ENCODE measurements around the gene PROZ. TPM values are rescaled to one million over a fixed set of nuclear protein-coding genes. Genes with fewer than 3 reads are reported as not detected.
A peak's percentile ranks its signal among the peaks of the same experiment; 100 is the strongest.
"Not testable (repeated sequence)": the region's sequence is repeated elsewhere in the genome, so short reads cannot be mapped to it uniquely, and the experiment has no call there.

The PROZ gene
- total RNA-seq, 1 donor from 2014 or later, result not detected

DNA sequence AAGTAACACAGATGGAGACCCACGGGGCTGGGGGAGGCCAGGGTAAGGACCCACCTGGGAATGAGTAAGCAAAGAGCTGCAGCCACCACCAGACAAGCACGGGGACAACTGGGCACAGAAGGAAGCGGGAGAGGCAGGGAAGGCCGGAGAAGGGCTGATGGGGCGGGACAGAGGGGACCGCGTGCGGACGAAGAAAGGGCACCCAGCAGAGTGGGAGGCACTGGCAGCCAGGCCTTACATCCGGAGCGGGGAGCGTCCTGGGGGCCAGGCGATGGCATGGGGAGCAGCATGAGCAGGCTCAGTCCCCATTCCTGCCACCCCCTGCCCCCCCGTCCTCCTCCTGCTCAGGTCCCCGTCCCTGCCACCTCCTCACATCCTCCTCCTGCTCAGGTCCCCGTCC, 3.0 kb downstream of the PROZ start:
- DNase-seq (ENCODE audit: extremely low spot score, unreplicated experiment), result no peak
- H3K27ac Mint-ChIP-seq (ENCODE audit: unreplicated experiment), result no peak overlapping the region
- no peak overlapping the region for H3K4me3 Mint-ChIP-seq (ENCODE audit: unreplicated experiment)
- TF ChIP-seq, protein P1, sequence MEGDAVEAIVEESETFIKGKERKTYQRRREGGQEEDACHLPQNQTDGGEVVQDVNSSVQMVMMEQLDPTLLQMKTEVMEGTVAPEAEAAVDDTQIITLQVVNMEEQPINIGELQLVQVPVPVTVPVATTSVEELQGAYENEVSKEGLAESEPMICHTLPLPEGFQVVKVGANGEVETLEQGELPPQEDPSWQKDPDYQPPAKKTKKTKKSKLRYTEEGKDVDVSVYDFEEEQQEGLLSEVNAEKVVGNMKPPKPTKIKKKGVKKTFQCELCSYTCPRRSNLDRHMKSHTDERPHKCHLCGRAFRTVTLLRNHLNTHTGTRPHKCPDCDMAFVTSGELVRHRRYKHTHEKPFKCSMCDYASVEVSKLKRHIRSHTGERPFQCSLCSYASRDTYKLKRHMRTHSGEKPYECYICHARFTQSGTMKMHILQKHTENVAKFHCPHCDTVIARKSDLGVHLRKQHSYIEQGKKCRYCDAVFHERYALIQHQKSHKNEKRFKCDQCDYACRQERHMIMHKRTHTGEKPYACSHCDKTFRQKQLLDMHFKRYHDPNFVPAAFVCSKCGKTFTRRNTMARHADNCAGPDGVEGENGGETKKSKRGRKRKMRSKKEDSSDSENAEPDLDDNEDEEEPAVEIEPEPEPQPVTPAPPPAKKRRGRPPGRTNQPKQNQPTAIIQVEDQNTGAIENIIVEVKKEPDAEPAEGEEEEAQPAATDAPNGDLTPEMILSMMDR (IDR thresholded peaks at IDR 0.05), result no peak
- no peaks in the 10 kb centered on the region for H3K9me3 Mint-ChIP-seq (ENCODE audit: unreplicated experiment)
- H3K27me3 Mint-ChIP-seq (ENCODE audit: unreplicated experiment), result no peaks in the 10 kb centered on the region
- peaks cover 15% of the 10 kb centered on the region for H3K4me1 Mint-ChIP-seq (ENCODE audit: unreplicated experiment)
- no peaks in the 10 kb centered on the region for H3K36me3 Mint-ChIP-seq (ENCODE audit: unreplicated experiment)

DNA sequence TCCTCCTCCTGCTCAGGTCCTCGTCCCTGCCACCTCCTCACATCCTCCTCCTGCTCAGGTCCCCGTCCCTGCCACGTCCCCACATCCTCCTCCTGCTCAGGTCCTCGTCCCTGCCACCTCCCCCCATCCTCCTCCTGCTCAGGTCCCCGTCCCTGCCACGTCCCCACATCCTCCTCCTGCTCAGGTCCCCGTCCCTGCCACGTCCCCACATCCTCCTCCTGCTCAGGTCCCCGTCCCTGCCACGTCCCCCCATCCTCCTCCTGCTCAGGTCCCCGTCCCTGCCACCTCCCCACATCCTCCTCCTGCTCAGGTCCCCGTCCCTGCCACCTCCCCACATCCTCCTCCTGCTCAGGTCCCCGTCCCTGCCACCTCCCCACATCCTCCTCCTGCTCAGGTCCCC, 3.5 kb downstream of the PROZ start:
- H3K4me1 Mint-ChIP-seq (ENCODE audit: unreplicated experiment), result peaks cover 15% of the 10 kb centered on the region
- H3K9me3 Mint-ChIP-seq (ENCODE audit: unreplicated experiment); H3K36me3 Mint-ChIP-seq (ENCODE audit: unreplicated experiment); H3K27me3 Mint-ChIP-seq (ENCODE audit: unreplicated experiment); DNase-seq (ENCODE audit: extremely low spot score, unreplicated experiment); H3K4me3 Mint-ChIP-seq (ENCODE audit: unreplicated experiment); H3K27ac Mint-ChIP-seq (ENCODE audit: unreplicated experiment): not testable (repeated sequence)

DNA sequence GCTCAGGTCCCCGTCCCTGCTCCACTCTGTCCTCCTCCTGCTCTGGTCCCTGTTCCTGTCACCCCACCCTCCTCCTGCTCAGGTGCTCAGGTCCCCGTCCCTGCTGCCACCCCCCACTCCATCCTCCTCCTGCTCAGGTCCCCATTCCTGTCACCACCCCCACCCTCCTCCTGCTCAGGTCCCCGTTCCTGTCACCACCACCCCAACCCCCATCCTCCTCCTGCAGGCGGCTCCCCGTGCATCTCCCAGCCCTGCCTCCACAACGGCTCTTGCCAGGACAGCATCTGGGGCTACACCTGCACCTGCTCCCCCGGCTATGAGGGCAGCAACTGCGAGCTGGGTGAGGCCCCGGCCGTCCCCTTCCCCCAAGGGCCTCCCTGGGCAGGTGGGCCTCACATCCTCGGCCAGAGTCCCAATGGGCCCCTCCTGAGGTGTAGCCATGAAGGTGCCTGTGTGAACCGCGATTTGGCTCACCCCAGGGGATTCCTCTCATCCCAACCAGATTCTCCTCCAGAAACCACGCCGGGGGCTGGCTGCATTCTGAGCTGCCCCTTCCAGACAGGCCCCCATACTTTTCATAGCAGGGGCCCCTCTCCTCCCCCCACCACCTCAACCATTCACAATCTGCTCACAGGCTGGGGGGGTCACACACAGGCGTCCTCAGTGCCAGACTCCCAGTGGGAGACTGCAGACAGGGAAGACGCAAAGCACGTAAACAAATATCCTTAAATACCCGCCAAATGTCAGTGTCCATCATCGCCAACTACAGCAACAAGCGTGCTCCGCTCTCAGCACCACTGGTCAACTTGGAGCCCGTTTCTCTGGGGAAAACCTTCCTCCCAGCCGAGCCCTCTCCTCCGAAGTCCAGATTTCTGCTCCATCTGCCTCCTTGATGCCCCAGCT, 4.6 kb downstream of the PROZ start:
- TF ChIP-seq, protein P1 (IDR thresholded peaks at IDR 0.05), result no peak
- H3K36me3 Mint-ChIP-seq (ENCODE audit: unreplicated experiment), result peaks cover 4% of the 10 kb centered on the region
- no peak for DNase-seq (ENCODE audit: extremely low spot score, unreplicated experiment)

DNA sequence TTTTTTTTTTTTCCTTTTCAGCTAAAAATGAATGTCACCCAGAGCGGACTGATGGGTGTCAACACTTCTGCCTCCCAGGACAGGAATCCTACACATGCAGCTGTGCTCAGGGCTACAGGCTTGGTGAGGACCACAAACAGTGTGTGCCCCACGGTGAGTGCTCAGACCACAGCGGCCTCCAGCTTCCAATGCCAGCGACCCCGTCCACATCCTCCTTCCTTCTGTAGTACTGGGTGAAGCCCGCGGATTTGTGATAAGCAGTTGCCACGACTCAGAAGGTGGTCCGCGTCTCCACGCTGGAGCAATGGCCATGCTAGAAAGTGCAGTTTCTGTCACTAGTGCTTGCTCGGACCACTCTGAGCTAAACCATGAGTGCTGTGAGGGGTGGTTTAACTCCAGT, 6.0 kb downstream of the PROZ start:
- H3K27ac Mint-ChIP-seq (ENCODE audit: unreplicated experiment), result no peak overlapping the region
- TF ChIP-seq, protein P1 (IDR thresholded peaks at IDR 0.05), result no peak
- DNase-seq (ENCODE audit: extremely low spot score, unreplicated experiment), result no peak

More for the DNA sequence above, 4.6 kb downstream of the PROZ start:
- H3K27ac Mint-ChIP-seq (ENCODE audit: unreplicated experiment), result no peak overlapping the region
- H3K4me3 Mint-ChIP-seq (ENCODE audit: unreplicated experiment), result no peak overlapping the region
- H3K27me3 Mint-ChIP-seq (ENCODE audit: unreplicated experiment), result no peaks in the 10 kb centered on the region
- peaks cover 15% of the 10 kb centered on the region for H3K4me1 Mint-ChIP-seq (ENCODE audit: unreplicated experiment)
- H3K9me3 Mint-ChIP-seq (ENCODE audit: unreplicated experiment), result peaks cover 8% of the 10 kb centered on the region

DNA sequence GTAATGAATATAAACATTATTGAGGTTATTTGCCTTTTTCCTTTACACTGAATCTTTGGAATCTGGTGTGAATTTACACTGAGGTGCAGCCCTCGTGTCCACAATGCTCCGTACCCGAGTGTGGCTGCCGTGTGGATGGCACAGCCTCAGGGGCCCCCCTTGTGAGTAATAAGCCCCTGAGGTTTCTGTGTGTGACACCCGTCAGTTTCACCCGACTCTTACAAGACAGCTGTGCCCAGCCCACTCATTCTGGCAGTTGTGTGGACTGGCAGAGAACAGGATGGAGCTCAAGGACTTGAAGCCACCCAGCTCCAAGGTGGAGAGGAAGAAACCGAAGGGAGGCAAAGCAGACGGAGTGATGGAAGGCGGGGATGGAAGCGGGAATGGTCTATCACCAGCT, 7.8 kb downstream of the PROZ start:
- no peak overlapping the region for H3K4me3 Mint-ChIP-seq (ENCODE audit: unreplicated experiment)
- TF ChIP-seq, protein P1 (IDR thresholded peaks at IDR 0.05), result no peak
- peak overlapping the region; percentile 58 for H3K27ac Mint-ChIP-seq (ENCODE audit: unreplicated experiment)
- no peak for DNase-seq (ENCODE audit: extremely low spot score, unreplicated experiment)
- peaks cover 8% of the 10 kb centered on the region for H3K9me3 Mint-ChIP-seq (ENCODE audit: unreplicated experiment)
- H3K27me3 Mint-ChIP-seq (ENCODE audit: unreplicated experiment), result no peaks in the 10 kb centered on the region
- H3K36me3 Mint-ChIP-seq (ENCODE audit: unreplicated experiment), result peaks cover 22% of the 10 kb centered on the region
- peaks cover 15% of the 10 kb centered on the region for H3K4me1 Mint-ChIP-seq (ENCODE audit: unreplicated experiment)

More for the DNA sequence above, 6.0 kb downstream of the PROZ start:
- H3K36me3 Mint-ChIP-seq (ENCODE audit: unreplicated experiment), result peaks cover 14% of the 10 kb centered on the region
- no peaks in the 10 kb centered on the region for H3K27me3 Mint-ChIP-seq (ENCODE audit: unreplicated experiment)
- peaks cover 15% of the 10 kb centered on the region for H3K4me1 Mint-ChIP-seq (ENCODE audit: unreplicated experiment)
- peaks cover 8% of the 10 kb centered on the region for H3K9me3 Mint-ChIP-seq (ENCODE audit: unreplicated experiment)
- no peak overlapping the region for H3K4me3 Mint-ChIP-seq (ENCODE audit: unreplicated experiment)
